ENCODE results near the gene TMEM263. TPM values are rescaled to one million over a fixed set of nuclear protein-coding genes. Genes with fewer than 3 reads are reported as not detected.

TMEM263 gene
- total RNA-seq, 2 donors from 2014 or later, result 24.6 to 26.3 TPM

GRCh38 chr12:106941481-106942156 lies 14.1 kb upstream of the TMEM263 start:
- no peak for ATAC-seq
- no peak for DNase-seq
- intact Hi-C loops (cut with DNase I, micrococcal nuclease), result no loop called here

DNA sequence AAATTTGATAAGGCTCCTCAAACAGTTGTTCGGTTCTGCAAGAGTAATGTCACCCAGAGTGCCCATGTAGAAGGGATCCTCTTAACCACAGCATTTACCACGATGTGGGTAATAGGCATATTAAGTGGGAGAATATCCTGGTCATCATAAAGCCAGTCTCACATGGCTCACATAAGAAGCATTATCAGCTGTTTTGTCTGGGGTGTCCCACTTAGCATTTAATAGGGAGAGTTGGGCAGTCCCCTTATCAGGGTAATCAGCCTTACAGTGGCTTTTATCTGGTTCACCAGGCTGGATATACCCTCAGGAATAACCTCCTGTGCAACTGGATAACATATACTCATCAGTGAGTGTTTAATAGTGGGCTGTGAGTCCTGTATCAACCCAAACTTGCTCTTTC lies 12.9 kb upstream of the TMEM263 start:
- DNase-seq (no peak), ATAC-seq (no peak)
- intact Hi-C loops (cut with DNase I, micrococcal nuclease), result no loop called here

DNA sequence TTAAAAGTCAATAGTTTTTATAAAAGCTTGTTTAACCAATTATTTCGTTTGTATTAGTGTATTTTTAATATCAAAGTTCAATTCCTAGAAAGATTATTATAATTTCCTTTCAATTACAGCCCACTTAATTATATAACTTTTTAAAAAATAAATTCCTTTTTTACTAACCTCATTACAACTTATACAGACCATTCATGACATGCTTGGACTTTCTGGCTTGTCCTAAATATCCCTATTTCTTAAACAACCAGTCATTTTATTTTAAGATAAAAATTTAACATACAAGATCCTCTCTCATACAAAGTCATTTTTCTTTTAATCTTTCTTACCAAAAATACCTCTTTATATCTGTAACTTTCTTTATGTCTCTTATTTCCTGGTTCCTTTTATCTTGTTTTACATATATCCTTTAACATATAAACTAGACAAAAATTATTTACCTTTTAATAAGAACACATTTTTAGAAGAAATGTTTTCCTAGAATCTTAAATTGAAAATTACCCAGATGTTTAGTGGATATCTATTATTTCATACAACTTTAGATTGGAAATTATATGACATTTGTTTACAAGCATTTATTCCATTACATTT lies 10.4 kb upstream of the TMEM263 start:
- ATAC-seq (no peak), DNase-seq (no peak)
- intact Hi-C loops (cut with DNase I, micrococcal nuclease), result no loop called here

DNA sequence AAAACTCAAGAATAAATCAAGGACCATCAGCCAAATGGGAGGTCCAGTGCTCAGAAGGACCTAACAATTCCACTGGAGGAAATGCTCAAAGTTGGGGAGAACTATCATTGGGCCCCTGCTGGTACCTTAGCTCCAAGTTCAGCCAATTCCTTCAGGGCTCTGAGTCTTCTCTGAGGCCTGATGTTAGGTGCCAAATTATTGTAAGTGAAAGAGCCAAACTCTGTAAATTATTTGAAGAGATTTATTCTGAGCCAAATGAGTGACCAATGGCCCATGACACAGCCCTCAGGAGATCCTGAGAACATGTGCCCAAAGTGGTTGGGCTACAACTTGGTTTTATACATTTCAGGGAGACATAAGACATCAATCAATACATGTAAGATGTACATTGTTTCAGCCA lies 8.2 kb upstream of the TMEM263 start:
- DNase-seq (no peak), ATAC-seq (no peak)
- intact Hi-C loops (cut with DNase I, micrococcal nuclease), result no loop called here

GRCh38 chr12:106950591-106950990 lies 5.1 kb upstream of the TMEM263 start:
- no peak for ATAC-seq
- intact Hi-C loops (cut with DNase I, micrococcal nuclease), result no loop called here

DNA sequence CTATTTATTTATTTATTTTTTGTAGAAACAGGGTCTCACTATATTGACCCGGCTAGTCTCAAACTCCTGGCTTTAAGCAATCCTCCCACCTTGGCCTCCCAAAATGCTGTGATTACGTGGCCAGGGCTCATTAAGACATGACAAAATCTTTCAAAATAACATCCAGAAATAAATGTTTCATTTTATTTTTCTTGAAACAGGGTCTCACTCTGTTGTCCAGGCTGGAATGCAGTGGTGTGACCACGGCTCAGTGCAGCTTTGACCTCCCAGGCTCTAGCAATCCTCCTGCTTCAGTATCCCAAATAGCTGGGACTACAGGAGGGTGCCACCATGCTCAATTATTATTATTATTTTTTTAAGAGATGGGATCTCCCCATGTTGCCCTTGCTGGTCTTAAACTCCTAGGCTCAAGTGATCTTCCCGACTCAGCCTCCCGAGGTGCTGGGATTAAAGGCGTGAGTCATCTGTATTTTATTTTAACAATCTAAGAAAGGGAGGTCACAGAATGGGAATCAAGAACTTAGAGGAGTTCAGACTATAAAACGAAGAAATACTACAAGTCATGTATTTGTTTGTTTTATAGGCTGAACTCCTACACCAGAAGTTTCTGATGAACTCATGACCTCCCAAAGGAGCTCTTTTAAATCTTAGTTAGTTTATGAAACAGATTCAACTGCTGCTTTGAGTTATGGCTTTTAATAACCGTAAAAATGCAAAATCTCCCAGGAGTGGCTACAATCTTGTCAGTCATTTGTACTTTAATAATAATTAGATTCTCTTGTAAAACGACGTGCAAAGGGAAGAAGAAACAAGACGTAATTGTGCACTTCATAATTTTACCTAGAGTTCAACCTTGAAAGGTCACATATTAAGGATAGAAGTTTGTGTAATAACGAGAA lies 2.1 kb upstream of the TMEM263 start:
- intact Hi-C loops (cut with DNase I, micrococcal nuclease), result no loop called here
- no peak for ATAC-seq
- no peak for DNase-seq

More at GRCh38 chr12:106950591-106950990, 5.1 kb upstream of the TMEM263 start:
- no peak for DNase-seq

- intact Hi-C loops (cut with DNase I, micrococcal nuclease), result loop anchor here in 1 of 2 donors (5.0 kb wide), 1 partner anchor 138 kb away; the partner anchor contains the start of gene CRY1
- ATAC-seq, result no peak
- peak; percentile 33 to 38 for DNase-seq
Measured at GRCh38 chr12:106954462-106955376, 988 bp upstream of the TMEM263 start.

DNA sequence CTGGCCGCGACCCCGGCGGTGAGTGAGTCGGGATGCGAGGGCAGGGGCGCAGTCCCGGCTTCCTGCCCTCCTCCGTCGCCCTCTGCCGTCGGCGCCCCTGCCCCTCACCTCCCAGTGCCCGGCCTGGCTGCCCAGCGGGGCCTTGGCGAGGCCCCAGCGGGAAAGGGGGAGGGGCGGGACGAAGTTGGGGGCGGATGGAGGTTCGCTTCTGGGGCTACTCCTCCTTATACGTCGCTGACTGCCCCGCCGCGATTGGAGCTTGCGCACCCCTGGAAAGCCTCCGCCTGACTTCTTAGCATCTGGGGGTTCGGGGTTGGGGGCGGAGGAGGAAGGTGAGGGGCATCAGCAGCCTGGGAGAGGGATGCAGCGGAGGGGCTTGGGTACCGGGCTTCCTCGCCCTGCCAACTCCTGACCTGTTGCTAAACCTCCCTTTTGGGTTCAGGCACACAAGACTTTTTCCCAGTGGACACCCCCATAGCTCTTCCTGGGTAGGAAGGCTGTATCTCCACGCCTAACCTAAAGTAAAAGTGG lies 406 bp downstream of the TMEM263 start:
- DNase-seq (peak; percentile 61 to 75), ATAC-seq (peak; percentile 56)
- intact Hi-C loops (cut with DNase I, micrococcal nuclease), result loop anchor here in 1 of 2 donors (5.0 kb wide), 1 partner anchor 136 kb away; the partner anchor contains the start of gene CRY1

- no peak for DNase-seq
- intact Hi-C loops (cut with DNase I, micrococcal nuclease), result loop anchor here in 1 of 2 donors (5.0 kb wide), 1 partner anchor 135 kb away; the partner anchor contains the start of gene CRY1
- no peak for ATAC-seq
Measured at GRCh38 chr12:106957583-106957982, 1.9 kb downstream of the TMEM263 start.

GRCh38 chr12:106960443-106960842 lies 4.7 kb downstream of the TMEM263 start:
- ATAC-seq (no peak), DNase-seq (no peak)
- intact Hi-C loops (cut with DNase I, micrococcal nuclease), result no loop called here

- DNase-seq (no peak), ATAC-seq (no peak)
- intact Hi-C loops (cut with DNase I, micrococcal nuclease), result no loop called here
Measured at GRCh38 chr12:106962286-106962685, 6.6 kb downstream of the TMEM263 start.

- no peak for ATAC-seq
Measured at GRCh38 chr12:106964526-106964925, 8.8 kb downstream of the TMEM263 start.

GRCh38 chr12:106971065-106971464 lies 15.4 kb downstream of the TMEM263 start:
- no peak for DNase-seq
- no peak for ATAC-seq
- intact Hi-C loops (cut with DNase I, micrococcal nuclease), result no loop called here

More at GRCh38 chr12:106964526-106964925, 8.8 kb downstream of the TMEM263 start:
- intact Hi-C loops (cut with DNase I, micrococcal nuclease), result no loop called here
- DNase-seq, result no peak

- ATAC-seq (no peak), DNase-seq (no peak)
- intact Hi-C loops (cut with DNase I, micrococcal nuclease), result no loop called here
Measured at GRCh38 chr12:106973545-106973944, 17.8 kb downstream of the TMEM263 start.

DNA sequence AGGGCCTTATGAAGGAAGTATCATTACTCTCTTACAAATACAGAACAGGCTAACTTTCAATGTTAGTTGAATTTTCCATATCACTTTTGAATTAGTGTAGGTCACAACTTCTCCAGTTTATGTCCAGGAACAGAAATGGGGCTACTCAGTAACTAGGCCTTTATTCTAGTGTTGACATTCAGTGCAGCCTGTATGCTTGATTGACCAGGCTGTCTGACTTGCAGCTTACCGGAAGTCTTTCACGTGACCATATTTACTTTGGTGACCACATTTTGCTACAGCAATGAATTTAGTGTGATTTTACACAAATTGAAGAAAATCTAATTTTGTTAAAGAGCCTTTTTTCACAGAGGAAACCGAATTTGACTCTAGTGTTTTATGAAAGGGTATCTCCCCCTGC lies 18.8 kb downstream of the TMEM263 start:
- DNase-seq (no peak), ATAC-seq (peak; percentile 62)
- intact Hi-C loops (cut with DNase I, micrococcal nuclease), result no loop called here

DNA sequence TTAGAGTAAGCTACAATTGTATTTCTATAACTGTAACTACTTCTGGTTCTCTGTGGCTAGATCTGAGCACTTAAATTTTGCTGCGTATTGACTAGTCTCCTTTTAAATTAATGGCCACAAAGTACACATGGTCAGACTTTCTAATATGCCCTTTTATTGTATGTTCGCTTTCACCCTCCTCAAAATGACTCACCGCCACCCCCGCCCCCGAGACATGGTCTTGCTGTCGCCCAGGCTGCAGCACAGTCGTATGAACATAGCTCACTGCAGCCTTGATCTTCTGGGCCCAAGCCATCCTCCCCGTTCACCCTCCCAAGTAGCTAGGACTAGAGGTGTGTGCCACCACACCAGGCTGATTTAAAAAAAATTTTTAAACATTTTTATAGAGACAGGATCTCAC lies 19.4 kb downstream of the TMEM263 start:
- intact Hi-C loops (cut with DNase I, micrococcal nuclease), result no loop called here
- DNase-seq (no peak), ATAC-seq (no peak)

- DNase-seq (no peak), ATAC-seq (peak; percentile 73)
- intact Hi-C loops (cut with DNase I, micrococcal nuclease), result no loop called here
Measured at GRCh38 chr12:106975993-106976658, 20.4 kb downstream of the TMEM263 start.

DNA sequence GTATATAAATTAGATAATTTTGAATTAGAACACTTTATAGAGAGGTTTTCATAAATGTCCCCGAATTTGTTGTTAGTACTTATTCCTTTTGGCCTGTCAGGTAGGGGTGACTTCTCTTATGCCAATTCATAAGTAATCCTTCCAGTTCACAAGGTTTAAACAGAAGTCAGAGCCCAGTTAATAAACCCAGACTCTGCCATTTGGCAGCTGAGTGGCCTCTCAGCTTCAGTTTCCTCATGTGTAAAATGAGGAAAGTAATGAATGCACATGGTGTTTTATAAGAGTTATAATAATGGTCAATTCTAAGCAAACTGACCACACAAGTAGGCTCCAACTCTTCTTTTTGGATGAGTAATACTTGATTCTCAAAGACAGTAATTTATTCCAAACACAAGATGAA lies 21.0 kb downstream of the TMEM263 start:
- no peak for DNase-seq
- intact Hi-C loops (cut with DNase I, micrococcal nuclease), result no loop called here
- ATAC-seq, result peak; percentile 24
